Peyer's patch (tissue), 4 donors: Measurements from ENCODE around the gene TECTA.

Experiments
- CTCF ChIP-seq, 6 experiments: fragments of 450-650 bp in 4 of 6; fragments of 200-600 bp in 2 of 6; sonication (generic) in 1 of 6; IDR thresholded peaks; one replicate each; pipeline ENCODE4 v1.5.1; 2017 to 2019; ENCODE audit warnings: antibody characterized with exemption in 6 of 6, mild to moderate bottlenecking in 3 of 6, moderate library complexity in 1 of 6
- POLR2A ChIP-seq, 2 donors: fragments of 450-650 bp; IDR thresholded peaks; one replicate each; pipeline ENCODE4 v1.5.1; 2017; ENCODE audit warnings: antibody characterized with exemption in 2 of 2, mild to moderate bottlenecking in 2 of 2, moderate library complexity in 2 of 2

- no peak for TF ChIP-seq CTCF (IDR thresholded peaks at IDR 0.05)
- no peak for TF ChIP-seq POLR2A (IDR thresholded peaks at IDR 0.05)
These were observed 47.8 kb upstream of the TECTA start for GRCh38 chr11:121053244-121053643.
